ENCODE results near the gene LRPAP1. TPM values are rescaled to one million over a fixed set of nuclear protein-coding genes. Genes with fewer than 3 reads are reported as not detected.

Gene LRPAP1
- total and polyA plus RNA-seq, 2 experiments from 2014 or later, result 63.0 to 82.5 TPM

- no peaks in the 10 kb centered on the region for H3K9me3 Mint-ChIP-seq
- no peaks in the 10 kb centered on the region for H3K79me2 ChIP-seq (replicated peaks; ENCODE audit: insufficient read depth)
- peaks cover 6% of the 10 kb centered on the region for H3K27me3 Mint-ChIP-seq (ENCODE audit: insufficient read depth, low read depth, poor library complexity)
- H3K9me2 ChIP-seq (ENCODE audit: insufficient read depth), result no peaks in the 10 kb centered on the region
- DNase-seq (ENCODE audit: low spot score) (no peak), ATAC-seq (no peak)
- H3K4me3 Mint-ChIP-seq, result no peak overlapping the region
- H3K4me2 ChIP-seq, result no peak overlapping the region
- no peak overlapping the region for H3K27ac ChIP-seq (ENCODE audit: low read depth)
- no peak overlapping the region for H2AFZ ChIP-seq
- peaks cover 5% of the 10 kb centered on the region; the same call in 1 of the 2 replicates for H4K20me1 ChIP-seq (replicated peaks; ENCODE audit: insufficient read depth)
- H3K4me1 ChIP-seq (ENCODE audit: insufficient read depth), result no peaks in the 10 kb centered on the region
- no peaks in the 10 kb centered on the region for H3F3A ChIP-seq (replicated peaks; ENCODE audit: low read depth)
- no peaks in the 10 kb centered on the region for H3K27me3 ChIP-seq (ENCODE audit: insufficient read depth)
- H3K27ac Mint-ChIP-seq, result no peak overlapping the region
- peaks cover 51% of the 10 kb centered on the region for H3K36me3 Mint-ChIP-seq (ENCODE audit: low read depth)
- H3K4me3 ChIP-seq, result no peak overlapping the region
- no peak for TF ChIP-seq POLR2AphosphoS5 (IDR thresholded peaks at IDR 0.05; ENCODE audit: low read depth)
- TF ChIP-seq CREB1 (CRISPR knock-in tag; IDR thresholded peaks at IDR 0.05; ENCODE audit: low read depth), result no peak
- TF ChIP-seq, protein P1, sequence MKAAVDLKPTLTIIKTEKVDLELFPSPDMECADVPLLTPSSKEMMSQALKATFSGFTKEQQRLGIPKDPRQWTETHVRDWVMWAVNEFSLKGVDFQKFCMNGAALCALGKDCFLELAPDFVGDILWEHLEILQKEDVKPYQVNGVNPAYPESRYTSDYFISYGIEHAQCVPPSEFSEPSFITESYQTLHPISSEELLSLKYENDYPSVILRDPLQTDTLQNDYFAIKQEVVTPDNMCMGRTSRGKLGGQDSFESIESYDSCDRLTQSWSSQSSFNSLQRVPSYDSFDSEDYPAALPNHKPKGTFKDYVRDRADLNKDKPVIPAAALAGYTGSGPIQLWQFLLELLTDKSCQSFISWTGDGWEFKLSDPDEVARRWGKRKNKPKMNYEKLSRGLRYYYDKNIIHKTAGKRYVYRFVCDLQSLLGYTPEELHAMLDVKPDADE (IDR thresholded peaks at IDR 0.05), result no peak
- TF ChIP-seq, protein P2, sequence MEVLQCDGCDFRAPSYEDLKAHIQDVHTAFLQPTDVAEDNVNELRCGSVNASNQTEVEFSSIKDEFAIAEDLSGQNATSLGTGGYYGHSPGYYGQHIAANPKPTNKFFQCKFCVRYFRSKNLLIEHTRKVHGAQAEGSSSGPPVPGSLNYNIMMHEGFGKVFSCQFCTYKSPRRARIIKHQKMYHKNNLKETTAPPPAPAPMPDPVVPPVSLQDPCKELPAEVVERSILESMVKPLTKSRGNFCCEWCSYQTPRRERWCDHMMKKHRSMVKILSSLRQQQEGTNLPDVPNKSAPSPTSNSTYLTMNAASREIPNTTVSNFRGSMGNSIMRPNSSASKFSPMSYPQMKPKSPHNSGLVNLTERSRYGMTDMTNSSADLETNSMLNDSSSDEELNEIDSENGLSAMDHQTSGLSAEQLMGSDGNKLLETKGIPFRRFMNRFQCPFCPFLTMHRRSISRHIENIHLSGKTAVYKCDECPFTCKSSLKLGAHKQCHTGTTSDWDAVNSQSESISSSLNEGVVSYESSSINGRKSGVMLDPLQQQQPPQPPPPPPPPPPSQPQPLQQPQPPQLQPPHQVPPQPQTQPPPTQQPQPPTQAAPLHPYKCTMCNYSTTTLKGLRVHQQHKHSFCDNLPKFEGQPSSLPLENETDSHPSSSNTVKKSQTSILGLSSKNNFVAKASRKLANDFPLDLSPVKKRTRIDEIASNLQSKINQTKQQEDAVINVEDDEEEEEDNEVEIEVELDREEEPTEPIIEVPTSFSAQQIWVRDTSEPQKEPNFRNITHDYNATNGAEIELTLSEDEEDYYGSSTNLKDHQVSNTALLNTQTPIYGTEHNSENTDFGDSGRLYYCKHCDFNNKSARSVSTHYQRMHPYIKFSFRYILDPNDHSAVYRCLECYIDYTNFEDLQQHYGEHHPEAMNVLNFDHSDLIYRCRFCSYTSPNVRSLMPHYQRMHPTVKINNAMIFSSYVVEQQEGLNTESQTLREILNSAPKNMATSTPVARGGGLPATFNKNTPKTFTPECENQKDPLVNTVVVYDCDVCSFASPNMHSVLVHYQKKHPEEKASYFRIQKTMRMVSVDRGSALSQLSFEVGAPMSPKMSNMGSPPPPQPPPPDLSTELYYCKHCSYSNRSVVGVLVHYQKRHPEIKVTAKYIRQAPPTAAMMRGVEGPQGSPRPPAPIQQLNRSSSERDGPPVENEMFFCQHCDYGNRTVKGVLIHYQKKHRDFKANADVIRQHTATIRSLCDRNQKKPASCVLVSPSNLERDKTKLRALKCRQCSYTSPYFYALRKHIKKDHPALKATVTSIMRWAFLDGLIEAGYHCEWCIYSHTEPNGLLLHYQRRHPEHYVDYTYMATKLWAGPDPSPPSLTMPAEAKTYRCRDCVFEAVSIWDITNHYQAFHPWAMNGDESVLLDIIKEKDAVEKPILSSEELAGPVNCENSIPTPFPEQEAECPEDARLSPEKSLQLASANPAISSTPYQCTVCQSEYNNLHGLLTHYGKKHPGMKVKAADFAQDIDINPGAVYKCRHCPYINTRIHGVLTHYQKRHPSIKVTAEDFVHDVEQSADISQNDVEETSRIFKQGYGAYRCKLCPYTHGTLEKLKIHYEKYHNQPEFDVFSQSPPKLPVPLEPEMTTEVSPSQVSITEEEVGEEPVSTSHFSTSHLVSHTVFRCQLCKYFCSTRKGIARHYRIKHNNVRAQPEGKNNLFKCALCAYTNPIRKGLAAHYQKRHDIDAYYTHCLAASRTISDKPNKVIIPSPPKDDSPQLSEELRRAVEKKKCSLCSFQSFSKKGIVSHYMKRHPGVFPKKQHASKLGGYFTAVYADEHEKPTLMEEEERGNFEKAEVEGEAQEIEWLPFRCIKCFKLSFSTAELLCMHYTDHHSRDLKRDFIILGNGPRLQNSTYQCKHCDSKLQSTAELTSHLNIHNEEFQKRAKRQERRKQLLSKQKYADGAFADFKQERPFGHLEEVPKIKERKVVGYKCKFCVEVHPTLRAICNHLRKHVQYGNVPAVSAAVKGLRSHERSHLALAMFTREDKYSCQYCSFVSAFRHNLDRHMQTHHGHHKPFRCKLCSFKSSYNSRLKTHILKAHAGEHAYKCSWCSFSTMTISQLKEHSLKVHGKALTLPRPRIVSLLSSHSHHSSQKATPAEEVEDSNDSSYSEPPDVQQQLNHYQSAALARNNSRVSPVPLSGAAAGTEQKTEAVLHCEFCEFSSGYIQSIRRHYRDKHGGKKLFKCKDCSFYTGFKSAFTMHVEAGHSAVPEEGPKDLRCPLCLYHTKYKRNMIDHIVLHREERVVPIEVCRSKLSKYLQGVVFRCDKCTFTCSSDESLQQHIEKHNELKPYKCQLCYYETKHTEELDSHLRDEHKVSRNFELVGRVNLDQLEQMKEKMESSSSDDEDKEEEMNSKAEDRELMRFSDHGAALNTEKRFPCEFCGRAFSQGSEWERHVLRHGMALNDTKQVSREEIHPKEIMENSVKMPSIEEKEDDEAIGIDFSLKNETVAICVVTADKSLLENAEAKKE (CRISPR knock-in tag; IDR thresholded peaks at IDR 0.05), result no peak
- no peak for TF ChIP-seq ZNF331 (CRISPR knock-in tag; IDR thresholded peaks at IDR 0.05; ENCODE audit: low read depth)
- no peak for TF ChIP-seq JUNB (IDR thresholded peaks at IDR 0.05; ENCODE audit: unreplicated experiment)
- TF ChIP-seq, protein P3, sequence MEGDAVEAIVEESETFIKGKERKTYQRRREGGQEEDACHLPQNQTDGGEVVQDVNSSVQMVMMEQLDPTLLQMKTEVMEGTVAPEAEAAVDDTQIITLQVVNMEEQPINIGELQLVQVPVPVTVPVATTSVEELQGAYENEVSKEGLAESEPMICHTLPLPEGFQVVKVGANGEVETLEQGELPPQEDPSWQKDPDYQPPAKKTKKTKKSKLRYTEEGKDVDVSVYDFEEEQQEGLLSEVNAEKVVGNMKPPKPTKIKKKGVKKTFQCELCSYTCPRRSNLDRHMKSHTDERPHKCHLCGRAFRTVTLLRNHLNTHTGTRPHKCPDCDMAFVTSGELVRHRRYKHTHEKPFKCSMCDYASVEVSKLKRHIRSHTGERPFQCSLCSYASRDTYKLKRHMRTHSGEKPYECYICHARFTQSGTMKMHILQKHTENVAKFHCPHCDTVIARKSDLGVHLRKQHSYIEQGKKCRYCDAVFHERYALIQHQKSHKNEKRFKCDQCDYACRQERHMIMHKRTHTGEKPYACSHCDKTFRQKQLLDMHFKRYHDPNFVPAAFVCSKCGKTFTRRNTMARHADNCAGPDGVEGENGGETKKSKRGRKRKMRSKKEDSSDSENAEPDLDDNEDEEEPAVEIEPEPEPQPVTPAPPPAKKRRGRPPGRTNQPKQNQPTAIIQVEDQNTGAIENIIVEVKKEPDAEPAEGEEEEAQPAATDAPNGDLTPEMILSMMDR (conservative IDR thresholded peaks at IDR 0.05; ENCODE audit: low read depth in 2 of 2), result no peak
- no peak for TF ChIP-seq ZNF114 (CRISPR knock-in tag; IDR thresholded peaks at IDR 0.05)
- no peak for TF ChIP-seq EZH2 (IDR thresholded peaks at IDR 0.05; ENCODE audit: low read depth, unreplicated experiment)
- no peak for TF ChIP-seq EZH2phosphoT487 (IDR thresholded peaks at IDR 0.05; ENCODE audit: unreplicated experiment)
- TF ChIP-seq NANOG (IDR thresholded peaks at IDR 0.05; ENCODE audit: borderline replicate concordance), result no peak
- TF ChIP-seq STAT1 (IDR thresholded peaks at IDR 0.05; ENCODE audit: unreplicated experiment), result no peak
- TF ChIP-seq, protein P4, sequence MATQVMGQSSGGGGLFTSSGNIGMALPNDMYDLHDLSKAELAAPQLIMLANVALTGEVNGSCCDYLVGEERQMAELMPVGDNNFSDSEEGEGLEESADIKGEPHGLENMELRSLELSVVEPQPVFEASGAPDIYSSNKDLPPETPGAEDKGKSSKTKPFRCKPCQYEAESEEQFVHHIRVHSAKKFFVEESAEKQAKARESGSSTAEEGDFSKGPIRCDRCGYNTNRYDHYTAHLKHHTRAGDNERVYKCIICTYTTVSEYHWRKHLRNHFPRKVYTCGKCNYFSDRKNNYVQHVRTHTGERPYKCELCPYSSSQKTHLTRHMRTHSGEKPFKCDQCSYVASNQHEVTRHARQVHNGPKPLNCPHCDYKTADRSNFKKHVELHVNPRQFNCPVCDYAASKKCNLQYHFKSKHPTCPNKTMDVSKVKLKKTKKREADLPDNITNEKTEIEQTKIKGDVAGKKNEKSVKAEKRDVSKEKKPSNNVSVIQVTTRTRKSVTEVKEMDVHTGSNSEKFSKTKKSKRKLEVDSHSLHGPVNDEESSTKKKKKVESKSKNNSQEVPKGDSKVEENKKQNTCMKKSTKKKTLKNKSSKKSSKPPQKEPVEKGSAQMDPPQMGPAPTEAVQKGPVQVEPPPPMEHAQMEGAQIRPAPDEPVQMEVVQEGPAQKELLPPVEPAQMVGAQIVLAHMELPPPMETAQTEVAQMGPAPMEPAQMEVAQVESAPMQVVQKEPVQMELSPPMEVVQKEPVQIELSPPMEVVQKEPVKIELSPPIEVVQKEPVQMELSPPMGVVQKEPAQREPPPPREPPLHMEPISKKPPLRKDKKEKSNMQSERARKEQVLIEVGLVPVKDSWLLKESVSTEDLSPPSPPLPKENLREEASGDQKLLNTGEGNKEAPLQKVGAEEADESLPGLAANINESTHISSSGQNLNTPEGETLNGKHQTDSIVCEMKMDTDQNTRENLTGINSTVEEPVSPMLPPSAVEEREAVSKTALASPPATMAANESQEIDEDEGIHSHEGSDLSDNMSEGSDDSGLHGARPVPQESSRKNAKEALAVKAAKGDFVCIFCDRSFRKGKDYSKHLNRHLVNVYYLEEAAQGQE (IDR thresholded peaks at IDR 0.05; ENCODE audit: unreplicated experiment), result no peak
- peaks cover 18% of the 10 kb centered on the region; the same call in 1 of the 2 replicates for H3K36me3 ChIP-seq (ENCODE audit: insufficient read depth)
- H3K4me1 Mint-ChIP-seq, result peaks cover 6% of the 10 kb centered on the region; the same call in 2 of the 3 replicates
Measured at GRCh38 chr4:3519468-3520264, 12.6 kb downstream of the LRPAP1 start.
